Subcutaneous adipose tissue (tissue), 4 donors: ENCODE results near the gene PPP1R27. TPM values are rescaled to one million over a fixed set of nuclear protein-coding genes. Genes with fewer than 3 reads are reported as not detected.

Source experiments
- total RNA-seq, 4 donors: library from RNA; depleted of rRNA; stranded (reverse); fragments of >200 nt; gene quantifications; one replicate each; pipeline ENCODE4 v1.1.0, GENCODE V29; 2016
- TF ChIP-seq, protein P1 (sequence below): fragments of 450-650 bp; IDR thresholded peaks from one replicate; pipeline ENCODE4 v1.5.1; 2016; ENCODE audit warnings: low read depth, mild to moderate bottlenecking, control low read depth, antibody characterized with exemption, moderate library complexity

PPP1R27 gene
- total RNA-seq, 4 donors from 2014 or later: not detected

DNA sequence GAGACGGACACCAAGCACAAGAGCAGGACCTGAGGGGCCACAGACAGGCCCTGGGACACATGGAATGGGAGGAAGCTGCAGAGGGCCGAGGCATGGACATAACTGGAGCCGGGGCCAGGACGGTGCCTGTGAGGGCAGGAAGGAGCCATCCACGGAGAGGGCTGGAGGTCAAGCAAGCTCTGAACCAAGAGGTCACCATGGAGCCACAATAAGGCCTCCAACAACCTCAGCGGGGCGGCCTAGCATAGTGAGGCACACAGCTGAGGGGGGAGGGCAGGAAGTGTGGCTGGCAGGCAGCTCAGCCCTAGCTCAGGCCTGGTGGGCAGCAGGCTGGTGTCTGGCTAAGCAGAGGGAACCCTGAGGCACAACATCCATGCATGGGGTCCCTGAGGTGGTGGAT is 6.2 kb downstream of the PPP1R27 start:
- TF ChIP-seq, protein P1, sequence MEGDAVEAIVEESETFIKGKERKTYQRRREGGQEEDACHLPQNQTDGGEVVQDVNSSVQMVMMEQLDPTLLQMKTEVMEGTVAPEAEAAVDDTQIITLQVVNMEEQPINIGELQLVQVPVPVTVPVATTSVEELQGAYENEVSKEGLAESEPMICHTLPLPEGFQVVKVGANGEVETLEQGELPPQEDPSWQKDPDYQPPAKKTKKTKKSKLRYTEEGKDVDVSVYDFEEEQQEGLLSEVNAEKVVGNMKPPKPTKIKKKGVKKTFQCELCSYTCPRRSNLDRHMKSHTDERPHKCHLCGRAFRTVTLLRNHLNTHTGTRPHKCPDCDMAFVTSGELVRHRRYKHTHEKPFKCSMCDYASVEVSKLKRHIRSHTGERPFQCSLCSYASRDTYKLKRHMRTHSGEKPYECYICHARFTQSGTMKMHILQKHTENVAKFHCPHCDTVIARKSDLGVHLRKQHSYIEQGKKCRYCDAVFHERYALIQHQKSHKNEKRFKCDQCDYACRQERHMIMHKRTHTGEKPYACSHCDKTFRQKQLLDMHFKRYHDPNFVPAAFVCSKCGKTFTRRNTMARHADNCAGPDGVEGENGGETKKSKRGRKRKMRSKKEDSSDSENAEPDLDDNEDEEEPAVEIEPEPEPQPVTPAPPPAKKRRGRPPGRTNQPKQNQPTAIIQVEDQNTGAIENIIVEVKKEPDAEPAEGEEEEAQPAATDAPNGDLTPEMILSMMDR: no peak

DNA sequence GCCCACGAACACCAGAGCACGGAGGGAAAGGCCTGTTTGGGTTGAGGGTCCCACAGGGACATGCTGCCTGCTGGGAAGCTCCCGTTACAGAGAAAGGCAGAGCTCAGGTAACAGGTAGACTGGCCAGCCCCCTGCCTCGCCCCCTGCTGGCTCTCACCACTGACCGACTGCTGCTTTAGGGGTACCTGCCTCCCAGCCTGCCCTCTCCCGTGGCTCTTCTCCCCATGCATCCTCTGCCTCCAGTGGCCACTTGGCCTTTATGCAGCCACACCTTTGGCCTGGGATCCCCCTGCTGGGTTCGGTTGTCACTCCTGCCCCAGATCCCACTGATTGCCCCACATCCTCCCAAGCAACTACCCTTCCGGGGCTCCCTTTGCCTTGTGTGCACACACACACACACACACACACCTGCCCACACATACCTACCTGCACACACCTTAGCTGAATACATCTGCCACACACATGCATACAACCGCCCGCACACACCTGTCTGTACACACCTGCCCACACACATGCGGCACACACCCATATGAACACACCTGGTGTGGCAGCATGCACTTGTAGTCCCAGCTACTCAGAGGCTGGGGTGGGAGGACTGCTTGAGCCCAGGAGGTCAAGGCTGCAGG is 8.9 kb downstream of the PPP1R27 start:
- TF ChIP-seq, protein P1: no peak

DNA sequence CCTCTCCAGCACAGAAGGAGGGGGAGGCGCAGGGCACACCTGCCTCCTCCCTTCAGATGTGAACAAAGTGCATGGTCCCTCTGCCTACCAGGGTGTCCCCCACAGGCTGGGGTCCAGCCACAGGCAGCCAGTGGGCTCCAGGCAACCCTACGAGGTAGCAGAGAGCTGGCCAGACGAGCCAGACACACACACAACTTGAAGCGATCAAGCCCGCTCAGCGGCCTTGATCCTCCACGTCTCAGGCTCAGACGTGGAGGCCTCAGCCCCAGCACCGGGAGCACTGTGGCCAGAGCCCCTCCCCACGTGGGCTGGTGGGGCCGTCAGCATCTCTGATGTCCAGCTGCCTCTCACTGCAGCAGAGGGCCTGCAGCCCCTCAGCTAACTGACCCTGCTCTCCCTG is 10.3 kb downstream of the PPP1R27 start:
- TF ChIP-seq, protein P1: no peak

DNA sequence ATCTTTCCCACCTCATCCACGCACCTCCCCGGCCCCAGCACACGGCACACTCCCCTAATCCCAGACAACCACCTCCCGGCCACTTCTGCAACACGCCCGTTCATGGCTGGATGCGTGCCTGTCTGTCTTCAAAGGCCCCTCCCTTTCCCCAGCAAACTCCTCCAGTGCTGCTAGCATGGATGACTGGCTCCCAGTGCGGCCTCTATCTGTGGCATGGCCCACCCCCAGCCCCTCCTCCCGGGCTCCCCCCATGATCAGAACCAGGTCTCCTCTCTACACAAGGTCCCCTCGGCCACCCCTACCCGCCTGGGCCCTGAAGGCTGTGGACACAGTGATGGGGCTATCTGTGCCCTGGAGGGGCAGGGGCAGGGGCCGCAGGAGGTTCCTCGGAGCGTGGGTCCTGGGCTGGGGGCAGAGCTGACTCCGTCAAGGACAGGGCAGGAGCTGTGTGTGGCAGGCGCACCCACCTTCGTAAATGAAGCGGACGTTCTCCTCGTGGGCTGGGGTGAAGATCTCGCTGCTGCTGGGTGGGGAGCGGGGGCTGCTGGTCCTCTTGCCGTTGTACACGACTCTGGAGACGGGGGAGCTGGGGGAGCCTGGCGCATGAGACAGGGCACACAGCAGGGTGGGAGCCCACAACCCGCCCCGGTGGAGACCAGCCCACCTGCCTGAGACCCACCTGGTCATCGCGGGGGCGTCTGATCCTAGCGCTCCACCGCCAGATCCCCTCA is 10.9 kb downstream of the PPP1R27 start:
- TF ChIP-seq, protein P1: no peak

DNA sequence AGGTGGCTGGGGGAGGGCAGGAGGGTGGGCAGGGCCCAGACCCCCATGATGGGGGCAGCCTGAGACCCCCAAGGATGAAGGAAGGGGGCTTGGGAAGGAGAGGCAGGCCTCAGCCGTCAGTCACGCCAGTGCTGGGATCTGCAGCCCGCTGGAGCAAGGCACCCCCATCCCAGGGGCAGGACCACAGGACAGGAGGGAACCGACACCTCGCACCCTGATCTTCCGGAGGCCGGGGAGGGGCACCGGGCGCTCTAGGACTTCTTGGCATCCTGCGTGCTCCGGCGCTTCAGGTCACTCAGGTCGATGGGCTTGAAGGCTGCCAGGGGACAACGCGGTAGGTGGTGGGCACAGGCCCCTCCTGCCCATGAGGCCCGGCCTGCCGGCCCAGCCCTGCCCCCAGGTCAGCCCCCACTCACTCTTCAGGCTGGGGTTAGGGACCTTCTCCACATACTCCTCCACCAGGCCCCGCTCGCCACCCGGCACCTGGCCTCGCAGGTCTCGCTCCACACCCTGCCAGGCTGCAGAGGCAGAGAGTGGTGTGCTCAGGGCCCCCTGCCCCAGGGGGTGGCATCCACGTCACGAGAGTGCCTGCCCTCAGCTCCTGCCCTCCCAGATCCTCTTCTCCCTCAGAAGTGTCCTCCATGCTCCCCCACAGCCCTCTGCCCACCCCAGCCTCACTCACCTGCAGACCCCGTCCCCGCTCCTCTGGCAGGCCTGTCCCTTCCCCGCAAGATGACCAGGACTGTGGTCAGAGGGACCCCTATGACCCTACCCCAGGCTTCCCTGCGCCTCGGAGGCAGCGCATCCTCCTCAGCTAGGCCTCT is 11.6 kb downstream of the PPP1R27 start:
- TF ChIP-seq, protein P1: no peak

DNA sequence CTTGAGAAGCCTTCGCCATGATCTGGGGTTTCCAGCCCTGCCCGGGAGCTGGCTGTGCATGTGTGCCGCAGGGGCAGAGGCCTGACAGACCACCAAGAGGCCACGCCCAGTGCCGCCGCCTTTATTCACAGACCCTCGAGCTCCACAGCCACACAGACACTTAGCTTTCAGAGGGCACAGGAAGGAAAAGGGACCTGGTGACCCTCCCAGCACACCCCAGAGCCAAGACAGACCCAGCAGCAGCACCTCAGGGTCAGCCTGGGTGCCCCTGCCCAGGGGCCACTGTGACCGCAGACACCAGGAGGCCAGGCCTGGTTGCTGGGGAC is 12.6 kb downstream of the PPP1R27 start:
- TF ChIP-seq, protein P1: no peak
